HEK293 (cell line): ENCODE results near the gene KANTR.

ENCODE experiments used
- KLF1 ChIP-seq: fragments of 450-650 bp; formaldehyde crosslinking; IDR thresholded peaks from 2 replicates; pipeline ENCODE4 v1.5.1; 2016; ENCODE audit warnings: missing biosample characterization, missing genetic modification characterization
- RBAK ChIP-seq: fragments of 450-650 bp; formaldehyde crosslinking; IDR thresholded peaks from 2 replicates; pipeline ENCODE4 v1.5.1; 2016; ENCODE audit warnings: missing biosample characterization, missing genetic modification characterization
- SCRT1 ChIP-seq: fragments of 450-650 bp; formaldehyde crosslinking; IDR thresholded peaks from 2 replicates; pipeline ENCODE4 v1.5.1; 2016; ENCODE audit warnings: missing biosample characterization, missing genetic modification characterization, borderline replicate concordance
- SCRT2 ChIP-seq: fragments of 450-650 bp; formaldehyde crosslinking; IDR thresholded peaks from 2 replicates; pipeline ENCODE4 v1.5.1; 2016; ENCODE audit warnings: missing biosample characterization, missing genetic modification characterization
- SP3 ChIP-seq: fragments of 450-650 bp; formaldehyde crosslinking; IDR thresholded peaks from 2 replicates; pipeline ENCODE4 v1.5.1; 2016; ENCODE audit warnings: missing biosample characterization, missing genetic modification characterization
- SP7 ChIP-seq: fragments of 450-650 bp; formaldehyde crosslinking; IDR thresholded peaks from 2 replicates; pipeline ENCODE4 v1.5.1; 2016; ENCODE audit warnings: missing biosample characterization, missing genetic modification characterization
- ZBTB1 ChIP-seq: fragments of 450-650 bp; formaldehyde crosslinking; IDR thresholded peaks from 2 replicates; pipeline ENCODE4 v1.5.1; 2016; ENCODE audit warnings: missing biosample characterization, missing genetic modification characterization
- ZFP3 ChIP-seq: fragments of 450-650 bp; formaldehyde crosslinking; IDR thresholded peaks from 2 replicates; pipeline ENCODE4 v1.5.1; 2016; ENCODE audit warnings: low read depth, missing biosample characterization, missing genetic modification characterization
- ZNF2 ChIP-seq: fragments of 450-650 bp; formaldehyde crosslinking; IDR thresholded peaks from 2 replicates; pipeline ENCODE4 v1.5.1; 2016; ENCODE audit warnings: missing biosample characterization, missing genetic modification characterization
- ZNF391 ChIP-seq: fragments of 450-650 bp; formaldehyde crosslinking; IDR thresholded peaks from 2 replicates; pipeline ENCODE4 v1.5.1; 2016; ENCODE audit warnings: low read depth, missing biosample characterization, missing genetic modification characterization, borderline replicate concordance
- ZNF426 ChIP-seq: fragments of 450-650 bp; formaldehyde crosslinking; IDR thresholded peaks from 2 replicates; pipeline ENCODE4 v1.5.1; 2017; ENCODE audit warnings: missing biosample characterization, missing genetic modification characterization, mild to moderate bottlenecking, inconsistent platforms, moderate library complexity
- ZNF501 ChIP-seq: fragments of 450-650 bp; formaldehyde crosslinking; IDR thresholded peaks from 2 replicates; pipeline ENCODE4 v1.5.1; 2016; ENCODE audit warnings: missing biosample characterization, missing genetic modification characterization
- ZNF548 ChIP-seq: fragments of 450-650 bp; formaldehyde crosslinking; IDR thresholded peaks from 2 replicates; pipeline ENCODE4 v1.5.1; 2016; ENCODE audit warnings: missing biosample characterization, missing genetic modification characterization
- ZNF555 ChIP-seq: fragments of 450-650 bp; formaldehyde crosslinking; conservative IDR thresholded peaks from 2 replicates; pipeline ENCODE4 v1.5.1; 2017; ENCODE audit warnings: missing biosample characterization, mild to moderate bottlenecking, missing genetic modification characterization, inconsistent platforms
- ZNF610 ChIP-seq: fragments of 450-650 bp; formaldehyde crosslinking; IDR thresholded peaks from 2 replicates; pipeline ENCODE4 v1.5.1; 2016; ENCODE audit warnings: missing biosample characterization, missing genetic modification characterization, borderline replicate concordance
- TF ChIP-seq, protein P1 (sequence below): fragments of 450-650 bp; formaldehyde crosslinking; IDR thresholded peaks from 2 replicates; pipeline ENCODE4 v1.5.1; 2016; ENCODE audit warnings: missing biosample characterization, missing genetic modification characterization
- TF ChIP-seq, protein P2 (sequence below): fragments of 450-650 bp; formaldehyde crosslinking; IDR thresholded peaks from 2 replicates; pipeline ENCODE4 v1.5.1; 2016; ENCODE audit warnings: missing biosample characterization, missing genetic modification characterization
- TF ChIP-seq, protein P3 (sequence below): fragments of 450-650 bp; formaldehyde crosslinking; IDR thresholded peaks from 2 replicates; pipeline ENCODE4 v1.5.1; 2016; ENCODE audit warnings: missing biosample characterization, missing genetic modification characterization
- TF ChIP-seq, protein P4 (sequence below): fragments of 450-650 bp; formaldehyde crosslinking; IDR thresholded peaks from 2 replicates; pipeline ENCODE4 v1.5.1; 2016; ENCODE audit warnings: missing biosample characterization, missing genetic modification characterization, borderline replicate concordance
- TF ChIP-seq, protein P5 (sequence below): fragments of 450-650 bp; formaldehyde crosslinking; IDR thresholded peaks from 2 replicates; pipeline ENCODE4 v1.5.1; 2016; ENCODE audit warnings: missing biosample characterization, missing genetic modification characterization, borderline replicate concordance
- TF ChIP-seq, protein P6 (sequence below): fragments of 450-650 bp; formaldehyde crosslinking; IDR thresholded peaks from 2 replicates; pipeline ENCODE4 v1.5.1; 2017; ENCODE audit warnings: missing biosample characterization, missing genetic modification characterization

Gene KANTR

DNA sequence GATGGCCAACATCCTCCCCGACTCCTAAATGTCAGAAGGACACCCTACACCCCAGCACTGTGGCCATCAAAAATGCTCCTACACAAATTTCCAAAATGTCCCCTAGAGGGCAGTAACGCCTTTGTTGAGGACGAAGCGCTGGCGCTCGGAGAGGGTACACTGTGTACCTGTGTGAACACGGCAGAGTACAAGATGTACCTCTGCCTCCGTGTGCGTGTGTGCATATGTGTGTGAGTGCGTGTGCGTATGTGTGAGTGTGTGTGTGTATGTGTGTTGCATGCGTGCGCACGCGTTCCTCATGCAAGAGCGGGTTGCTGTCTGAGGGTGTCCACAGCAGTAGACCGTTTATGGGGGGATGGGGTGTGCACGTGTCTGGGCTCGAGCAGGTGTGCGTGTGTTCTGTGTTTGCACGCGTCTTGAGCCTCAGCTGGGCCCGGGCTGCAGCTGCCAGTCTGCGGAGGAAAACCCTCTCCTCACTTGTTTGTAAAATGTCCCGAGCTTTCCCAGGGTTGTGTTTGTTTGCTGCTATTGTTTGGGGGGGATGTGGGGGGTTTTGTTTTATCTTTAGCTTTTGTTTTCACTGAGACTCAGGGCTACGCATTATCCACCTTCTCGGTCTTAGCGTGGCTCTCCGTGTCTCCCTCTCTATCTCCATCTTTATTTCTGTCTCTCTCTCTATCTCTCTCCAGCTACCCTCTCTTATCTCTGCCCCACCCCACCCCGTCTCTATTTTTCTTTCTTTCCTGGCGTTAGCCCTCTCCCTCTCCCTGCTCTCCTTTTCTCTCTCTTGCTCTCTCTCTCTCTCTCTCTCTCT is 22.1 kb upstream of the KANTR start (continued):
- TF ChIP-seq, protein P1, sequence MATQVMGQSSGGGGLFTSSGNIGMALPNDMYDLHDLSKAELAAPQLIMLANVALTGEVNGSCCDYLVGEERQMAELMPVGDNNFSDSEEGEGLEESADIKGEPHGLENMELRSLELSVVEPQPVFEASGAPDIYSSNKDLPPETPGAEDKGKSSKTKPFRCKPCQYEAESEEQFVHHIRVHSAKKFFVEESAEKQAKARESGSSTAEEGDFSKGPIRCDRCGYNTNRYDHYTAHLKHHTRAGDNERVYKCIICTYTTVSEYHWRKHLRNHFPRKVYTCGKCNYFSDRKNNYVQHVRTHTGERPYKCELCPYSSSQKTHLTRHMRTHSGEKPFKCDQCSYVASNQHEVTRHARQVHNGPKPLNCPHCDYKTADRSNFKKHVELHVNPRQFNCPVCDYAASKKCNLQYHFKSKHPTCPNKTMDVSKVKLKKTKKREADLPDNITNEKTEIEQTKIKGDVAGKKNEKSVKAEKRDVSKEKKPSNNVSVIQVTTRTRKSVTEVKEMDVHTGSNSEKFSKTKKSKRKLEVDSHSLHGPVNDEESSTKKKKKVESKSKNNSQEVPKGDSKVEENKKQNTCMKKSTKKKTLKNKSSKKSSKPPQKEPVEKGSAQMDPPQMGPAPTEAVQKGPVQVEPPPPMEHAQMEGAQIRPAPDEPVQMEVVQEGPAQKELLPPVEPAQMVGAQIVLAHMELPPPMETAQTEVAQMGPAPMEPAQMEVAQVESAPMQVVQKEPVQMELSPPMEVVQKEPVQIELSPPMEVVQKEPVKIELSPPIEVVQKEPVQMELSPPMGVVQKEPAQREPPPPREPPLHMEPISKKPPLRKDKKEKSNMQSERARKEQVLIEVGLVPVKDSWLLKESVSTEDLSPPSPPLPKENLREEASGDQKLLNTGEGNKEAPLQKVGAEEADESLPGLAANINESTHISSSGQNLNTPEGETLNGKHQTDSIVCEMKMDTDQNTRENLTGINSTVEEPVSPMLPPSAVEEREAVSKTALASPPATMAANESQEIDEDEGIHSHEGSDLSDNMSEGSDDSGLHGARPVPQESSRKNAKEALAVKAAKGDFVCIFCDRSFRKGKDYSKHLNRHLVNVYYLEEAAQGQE (tag by site-specific recombination) = 0 out of 2 replicates have a peak, but pooled peaks have one; percentile 17
- TF ChIP-seq ZNF610 (tag by site-specific recombination) (0 out of 2 replicates have a peak, but pooled peaks have one; percentile 34), ZNF2 (tag by site-specific recombination) (peak; percentile 95), SP3 (tag by site-specific recombination) (no peak), SCRT2 (peak; percentile 95), RBAK (no peak), ZFP3 (tag by site-specific recombination) (no peak), ZBTB1 (tag by site-specific recombination) (peak; percentile 53; the same call in 1 of the 2 replicates), KLF1 (tag by site-specific recombination) (peak; percentile 11; the same call in 1 of the 2 replicates), ZNF555 (tag by site-specific recombination) (no peak), SCRT1 (tag by site-specific recombination) (peak; percentile 98), ZNF548 (tag by site-specific recombination) (no peak), SP7 (tag by site-specific recombination) (peak; percentile 78; the same call in 1 of the 2 replicates), ZNF501 (tag by site-specific recombination) (peak; percentile 53; the same call in 1 of the 2 replicates), ZNF426 (tag by site-specific recombination) (no peak), ZNF391 (tag by site-specific recombination) (peak; percentile 45; the same call in 1 of the 2 replicates)
- TF ChIP-seq, protein P2, sequence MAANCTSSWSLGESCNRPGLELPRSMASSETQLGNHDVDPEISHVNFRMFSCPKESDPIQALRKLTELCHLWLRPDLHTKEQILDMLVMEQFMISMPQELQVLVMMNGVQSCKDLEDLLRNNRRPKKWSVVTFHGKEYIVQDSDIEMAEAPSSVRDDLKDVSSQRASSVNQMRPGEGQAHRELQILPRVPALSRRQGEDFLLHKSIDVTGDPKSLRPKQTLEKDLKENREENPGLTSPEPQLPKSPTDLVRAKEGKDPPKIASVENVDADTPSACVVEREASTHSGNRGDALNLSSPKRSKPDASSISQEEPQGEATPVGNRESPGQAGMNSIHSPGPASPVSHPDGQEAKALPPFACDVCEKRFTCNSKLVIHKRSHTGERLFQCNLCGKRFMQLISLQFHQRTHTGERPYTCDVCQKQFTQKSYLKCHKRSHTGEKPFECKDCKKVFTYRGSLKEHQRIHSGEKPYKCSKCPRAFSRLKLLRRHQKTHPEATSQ (tag by site-specific recombination) = peak; percentile 72
- TF ChIP-seq, protein P3, sequence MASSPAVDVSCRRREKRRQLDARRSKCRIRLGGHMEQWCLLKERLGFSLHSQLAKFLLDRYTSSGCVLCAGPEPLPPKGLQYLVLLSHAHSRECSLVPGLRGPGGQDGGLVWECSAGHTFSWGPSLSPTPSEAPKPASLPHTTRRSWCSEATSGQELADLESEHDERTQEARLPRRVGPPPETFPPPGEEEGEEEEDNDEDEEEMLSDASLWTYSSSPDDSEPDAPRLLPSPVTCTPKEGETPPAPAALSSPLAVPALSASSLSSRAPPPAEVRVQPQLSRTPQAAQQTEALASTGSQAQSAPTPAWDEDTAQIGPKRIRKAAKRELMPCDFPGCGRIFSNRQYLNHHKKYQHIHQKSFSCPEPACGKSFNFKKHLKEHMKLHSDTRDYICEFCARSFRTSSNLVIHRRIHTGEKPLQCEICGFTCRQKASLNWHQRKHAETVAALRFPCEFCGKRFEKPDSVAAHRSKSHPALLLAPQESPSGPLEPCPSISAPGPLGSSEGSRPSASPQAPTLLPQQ (tag by site-specific recombination) = peak; percentile 71; the same call in 1 of the 2 replicates
- TF ChIP-seq, protein P4, sequence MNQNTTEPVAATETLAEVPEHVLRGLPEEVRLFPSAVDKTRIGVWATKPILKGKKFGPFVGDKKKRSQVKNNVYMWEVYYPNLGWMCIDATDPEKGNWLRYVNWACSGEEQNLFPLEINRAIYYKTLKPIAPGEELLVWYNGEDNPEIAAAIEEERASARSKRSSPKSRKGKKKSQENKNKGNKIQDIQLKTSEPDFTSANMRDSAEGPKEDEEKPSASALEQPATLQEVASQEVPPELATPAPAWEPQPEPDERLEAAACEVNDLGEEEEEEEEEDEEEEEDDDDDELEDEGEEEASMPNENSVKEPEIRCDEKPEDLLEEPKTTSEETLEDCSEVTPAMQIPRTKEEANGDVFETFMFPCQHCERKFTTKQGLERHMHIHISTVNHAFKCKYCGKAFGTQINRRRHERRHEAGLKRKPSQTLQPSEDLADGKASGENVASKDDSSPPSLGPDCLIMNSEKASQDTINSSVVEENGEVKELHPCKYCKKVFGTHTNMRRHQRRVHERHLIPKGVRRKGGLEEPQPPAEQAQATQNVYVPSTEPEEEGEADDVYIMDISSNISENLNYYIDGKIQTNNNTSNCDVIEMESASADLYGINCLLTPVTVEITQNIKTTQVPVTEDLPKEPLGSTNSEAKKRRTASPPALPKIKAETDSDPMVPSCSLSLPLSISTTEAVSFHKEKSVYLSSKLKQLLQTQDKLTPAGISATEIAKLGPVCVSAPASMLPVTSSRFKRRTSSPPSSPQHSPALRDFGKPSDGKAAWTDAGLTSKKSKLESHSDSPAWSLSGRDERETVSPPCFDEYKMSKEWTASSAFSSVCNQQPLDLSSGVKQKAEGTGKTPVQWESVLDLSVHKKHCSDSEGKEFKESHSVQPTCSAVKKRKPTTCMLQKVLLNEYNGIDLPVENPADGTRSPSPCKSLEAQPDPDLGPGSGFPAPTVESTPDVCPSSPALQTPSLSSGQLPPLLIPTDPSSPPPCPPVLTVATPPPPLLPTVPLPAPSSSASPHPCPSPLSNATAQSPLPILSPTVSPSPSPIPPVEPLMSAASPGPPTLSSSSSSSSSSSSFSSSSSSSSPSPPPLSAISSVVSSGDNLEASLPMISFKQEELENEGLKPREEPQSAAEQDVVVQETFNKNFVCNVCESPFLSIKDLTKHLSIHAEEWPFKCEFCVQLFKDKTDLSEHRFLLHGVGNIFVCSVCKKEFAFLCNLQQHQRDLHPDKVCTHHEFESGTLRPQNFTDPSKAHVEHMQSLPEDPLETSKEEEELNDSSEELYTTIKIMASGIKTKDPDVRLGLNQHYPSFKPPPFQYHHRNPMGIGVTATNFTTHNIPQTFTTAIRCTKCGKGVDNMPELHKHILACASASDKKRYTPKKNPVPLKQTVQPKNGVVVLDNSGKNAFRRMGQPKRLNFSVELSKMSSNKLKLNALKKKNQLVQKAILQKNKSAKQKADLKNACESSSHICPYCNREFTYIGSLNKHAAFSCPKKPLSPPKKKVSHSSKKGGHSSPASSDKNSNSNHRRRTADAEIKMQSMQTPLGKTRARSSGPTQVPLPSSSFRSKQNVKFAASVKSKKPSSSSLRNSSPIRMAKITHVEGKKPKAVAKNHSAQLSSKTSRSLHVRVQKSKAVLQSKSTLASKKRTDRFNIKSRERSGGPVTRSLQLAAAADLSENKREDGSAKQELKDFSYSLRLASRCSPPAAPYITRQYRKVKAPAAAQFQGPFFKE = no peak
- TF ChIP-seq, protein P5, sequence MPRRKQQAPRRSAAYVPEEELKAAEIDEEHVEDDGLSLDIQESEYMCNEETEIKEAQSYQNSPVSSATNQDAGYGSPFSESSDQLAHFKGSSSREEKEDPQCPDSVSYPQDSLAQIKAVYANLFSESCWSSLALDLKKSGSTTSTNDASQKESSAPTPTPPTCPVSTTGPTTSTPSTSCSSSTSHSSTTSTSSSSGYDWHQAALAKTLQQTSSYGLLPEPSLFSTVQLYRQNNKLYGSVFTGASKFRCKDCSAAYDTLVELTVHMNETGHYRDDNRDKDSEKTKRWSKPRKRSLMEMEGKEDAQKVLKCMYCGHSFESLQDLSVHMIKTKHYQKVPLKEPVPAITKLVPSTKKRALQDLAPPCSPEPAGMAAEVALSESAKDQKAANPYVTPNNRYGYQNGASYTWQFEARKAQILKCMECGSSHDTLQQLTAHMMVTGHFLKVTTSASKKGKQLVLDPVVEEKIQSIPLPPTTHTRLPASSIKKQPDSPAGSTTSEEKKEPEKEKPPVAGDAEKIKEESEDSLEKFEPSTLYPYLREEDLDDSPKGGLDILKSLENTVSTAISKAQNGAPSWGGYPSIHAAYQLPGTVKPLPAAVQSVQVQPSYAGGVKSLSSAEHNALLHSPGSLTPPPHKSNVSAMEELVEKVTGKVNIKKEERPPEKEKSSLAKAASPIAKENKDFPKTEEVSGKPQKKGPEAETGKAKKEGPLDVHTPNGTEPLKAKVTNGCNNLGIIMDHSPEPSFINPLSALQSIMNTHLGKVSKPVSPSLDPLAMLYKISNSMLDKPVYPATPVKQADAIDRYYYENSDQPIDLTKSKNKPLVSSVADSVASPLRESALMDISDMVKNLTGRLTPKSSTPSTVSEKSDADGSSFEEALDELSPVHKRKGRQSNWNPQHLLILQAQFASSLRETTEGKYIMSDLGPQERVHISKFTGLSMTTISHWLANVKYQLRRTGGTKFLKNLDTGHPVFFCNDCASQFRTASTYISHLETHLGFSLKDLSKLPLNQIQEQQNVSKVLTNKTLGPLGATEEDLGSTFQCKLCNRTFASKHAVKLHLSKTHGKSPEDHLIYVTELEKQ = no peak
- TF ChIP-seq, protein P6, sequence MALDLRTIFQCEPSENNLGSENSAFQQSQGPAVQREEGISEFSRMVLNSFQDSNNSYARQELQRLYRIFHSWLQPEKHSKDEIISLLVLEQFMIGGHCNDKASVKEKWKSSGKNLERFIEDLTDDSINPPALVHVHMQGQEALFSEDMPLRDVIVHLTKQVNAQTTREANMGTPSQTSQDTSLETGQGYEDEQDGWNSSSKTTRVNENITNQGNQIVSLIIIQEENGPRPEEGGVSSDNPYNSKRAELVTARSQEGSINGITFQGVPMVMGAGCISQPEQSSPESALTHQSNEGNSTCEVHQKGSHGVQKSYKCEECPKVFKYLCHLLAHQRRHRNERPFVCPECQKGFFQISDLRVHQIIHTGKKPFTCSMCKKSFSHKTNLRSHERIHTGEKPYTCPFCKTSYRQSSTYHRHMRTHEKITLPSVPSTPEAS (tag by site-specific recombination) = peak; percentile 97
